GM18519 (cell line): Measurements from ENCODE around the gene HNMT.
"Not testable (repeated sequence)": the region's sequence is repeated elsewhere in the genome, so short reads cannot be mapped to it uniquely, and the experiment has no call there.

Source experiments
- ATAC-seq: cut with Tn5 transposase; IDR thresholded peaks from one replicate; pipeline ENCODE4 v1.9.1; 2021; ENCODE audit warnings: mild to moderate bottlenecking, moderate library complexity; ENCODE audit not compliant: unreplicated experiment, low FRiP score

The HNMT gene

GRCh38 chr2:137964066-137964858 is at the start of gene HNMT:
Gene HNMT (plus strand): TSS chr2:137964473. CDS start chr2:137964492, 19 bp downstream.
- no peak for ATAC-seq

DNA sequence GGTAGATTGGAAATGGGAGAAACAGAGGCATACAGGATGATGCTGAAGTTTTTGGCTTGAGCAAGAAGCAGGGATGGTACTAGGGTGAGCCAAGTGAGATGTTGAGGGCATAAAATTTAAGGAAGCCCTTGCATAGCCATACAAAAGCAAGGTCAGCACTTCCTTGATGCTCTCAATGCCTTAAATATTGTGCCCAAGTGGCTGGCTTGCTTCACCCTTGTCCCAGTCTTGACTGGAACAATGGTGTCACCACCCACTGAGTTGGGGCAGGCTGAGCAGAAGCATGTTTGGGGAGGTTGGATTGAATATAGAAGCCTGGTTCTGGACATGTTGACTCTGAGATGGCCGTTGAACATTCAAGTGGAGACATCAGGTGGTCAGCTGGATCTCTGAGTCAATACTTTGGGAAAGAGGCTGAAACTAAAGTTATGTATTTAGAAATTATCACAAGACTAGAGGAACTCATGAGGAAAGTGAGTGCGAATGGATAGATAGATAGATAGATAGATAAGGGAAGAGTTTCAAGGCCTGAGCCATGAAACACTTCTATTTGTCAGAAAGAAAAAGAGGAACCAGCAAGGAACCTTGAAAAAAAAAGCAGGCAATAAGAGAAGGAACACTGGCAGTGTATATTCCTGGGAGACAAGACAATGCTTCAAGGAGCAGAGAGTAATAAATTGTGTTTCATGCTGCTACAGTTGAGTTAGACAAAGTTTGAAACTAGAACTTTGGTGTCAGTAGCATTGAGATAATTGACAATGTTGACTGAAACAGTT is 43.0 kb upstream of the HNMT start:
- no peak for ATAC-seq

- ATAC-seq: not testable (repeated sequence)
Observed at GRCh38 chr2:137922171-137922570, 42.1 kb upstream of the HNMT start.

GRCh38 chr2:137924019-137924418 is 40.3 kb upstream of the HNMT start:
- no peak for ATAC-seq

GRCh38 chr2:137925599-137925998 is 38.7 kb upstream of the HNMT start:
- no peak for ATAC-seq

DNA sequence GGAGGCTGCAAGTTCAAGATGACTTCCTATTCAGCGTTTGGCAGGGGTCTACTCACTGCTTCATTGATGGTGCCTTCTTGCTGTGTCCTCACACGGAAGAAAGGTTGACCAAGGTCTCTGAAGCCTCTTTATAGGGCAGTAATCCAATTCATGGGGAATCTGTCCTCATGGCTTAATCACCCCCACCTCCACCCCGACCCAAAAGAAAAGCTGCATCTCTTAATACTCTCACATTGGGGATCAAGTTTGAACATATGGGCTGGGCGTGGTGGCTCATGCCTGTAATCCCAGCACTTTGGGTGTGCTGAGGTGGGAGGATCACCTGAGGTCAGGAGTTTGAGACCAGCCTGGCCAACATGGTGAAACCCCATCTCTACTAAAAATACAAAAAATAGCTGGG is 36.4 kb upstream of the HNMT start:
- no peak for ATAC-seq

- no peak for ATAC-seq
Observed at GRCh38 chr2:137928547-137929518, 35.4 kb upstream of the HNMT start.

DNA sequence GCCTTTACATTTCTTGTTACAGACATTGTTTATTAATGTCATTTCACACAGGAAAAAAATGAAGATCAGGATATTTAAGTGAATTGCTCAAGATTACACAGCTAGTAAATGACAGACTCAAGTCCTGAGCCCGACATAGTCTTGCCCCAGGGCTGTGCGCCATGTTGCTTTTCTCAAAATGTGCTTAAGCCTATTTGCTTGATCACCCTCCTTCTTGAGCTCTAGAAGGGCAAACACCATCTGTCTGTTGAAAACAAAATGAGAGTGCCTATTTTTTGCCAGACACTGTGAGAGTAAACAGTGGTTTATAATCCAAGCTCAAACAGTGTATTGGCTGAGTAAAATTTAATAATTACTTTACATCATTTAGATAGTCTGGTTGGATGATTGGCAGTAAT is 34.8 kb upstream of the HNMT start:
- no peak for ATAC-seq

GRCh38 chr2:137930146-137930545 is 34.1 kb upstream of the HNMT start:
- no peak for ATAC-seq

DNA sequence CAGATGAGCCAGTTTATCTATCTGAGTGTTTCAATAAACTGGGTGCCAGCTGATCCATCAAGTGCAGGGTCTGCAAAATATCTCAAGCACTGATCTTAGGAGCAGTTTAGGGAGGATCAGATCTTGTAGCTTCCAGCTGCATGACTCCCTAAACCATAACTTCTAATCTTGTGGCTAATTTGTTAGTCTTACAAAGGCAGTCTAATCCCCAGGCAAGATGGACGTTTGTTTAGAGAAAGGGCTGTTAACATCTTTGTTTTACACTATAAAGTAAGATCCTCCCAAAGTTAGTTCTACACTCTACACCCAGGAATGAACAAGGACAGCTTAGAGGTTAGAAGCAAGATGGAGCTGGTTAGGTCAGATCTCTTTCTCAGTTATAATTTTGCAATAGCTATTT is 28.7 kb upstream of the HNMT start:
- no peak for ATAC-seq

GRCh38 chr2:137937246-137937645 is 27.0 kb upstream of the HNMT start:
- ATAC-seq: no peak

DNA sequence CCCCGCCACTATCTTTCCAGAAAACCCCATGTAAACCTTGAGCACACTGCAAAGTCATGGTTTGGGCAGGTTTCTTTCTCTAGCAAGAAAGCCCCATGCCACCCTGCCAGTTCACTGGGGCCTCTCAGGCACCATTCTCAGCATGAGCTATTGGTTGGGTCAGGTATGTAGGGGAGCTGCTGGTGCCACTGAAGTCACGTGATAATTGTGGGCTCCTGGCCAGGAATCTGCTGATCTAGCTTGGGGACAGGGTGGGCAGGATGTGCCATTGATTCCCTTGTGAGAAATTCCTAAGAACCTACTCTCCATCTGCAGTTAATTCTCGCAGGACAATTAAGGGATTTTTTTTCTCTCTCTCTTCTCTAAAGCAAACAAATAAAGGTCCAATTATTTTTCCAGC is 26.5 kb upstream of the HNMT start:
- ATAC-seq: no peak

- no peak for ATAC-seq
Observed at GRCh38 chr2:137938204-137938603, 26.1 kb upstream of the HNMT start.

GRCh38 chr2:137939026-137939425 is 25.2 kb upstream of the HNMT start:
- ATAC-seq: no peak

- ATAC-seq: no peak
Observed at GRCh38 chr2:137940154-137940553, 24.1 kb upstream of the HNMT start.

- ATAC-seq: no peak
Observed at GRCh38 chr2:137942037-137942832, 22.0 kb upstream of the HNMT start.

DNA sequence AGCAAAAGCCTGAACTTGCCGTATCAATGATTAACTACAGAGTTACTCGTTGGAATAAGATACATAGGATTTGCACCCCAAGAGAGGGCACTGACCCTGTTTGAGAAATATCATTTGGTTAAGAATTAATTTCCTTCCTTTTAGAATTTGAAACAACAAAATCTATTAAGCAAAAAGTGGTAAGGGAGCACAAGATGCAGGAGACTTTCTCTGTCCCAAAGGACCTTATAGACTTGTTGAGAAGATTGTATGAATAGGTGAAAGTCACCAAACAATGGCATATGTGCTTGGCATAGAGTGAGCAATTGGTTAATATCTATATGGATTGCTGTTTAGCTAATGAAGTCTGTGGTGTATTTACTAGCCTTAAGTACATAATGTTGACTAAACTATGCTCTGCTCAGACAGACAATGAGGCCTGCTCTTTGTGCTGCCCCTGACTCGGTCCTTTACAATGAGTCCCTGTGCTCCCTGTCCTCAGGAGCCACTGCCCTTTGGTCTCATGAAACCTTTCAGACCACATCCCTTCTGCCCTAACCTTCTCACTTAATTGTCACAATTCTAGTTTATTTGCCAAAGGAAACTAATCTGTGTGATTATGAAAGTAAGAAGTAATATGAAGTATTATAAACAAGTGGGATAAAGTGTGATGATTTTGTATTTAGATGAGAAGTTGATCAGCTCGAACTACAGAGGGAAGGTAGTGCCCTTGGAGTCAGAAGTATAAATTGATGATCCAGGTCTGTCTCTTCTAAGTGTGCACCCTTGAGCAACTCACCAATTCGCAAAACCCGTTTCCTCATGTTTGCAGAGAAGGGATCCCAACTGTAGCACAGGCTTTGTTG is 21.2 kb upstream of the HNMT start:
- no peak for ATAC-seq

DNA sequence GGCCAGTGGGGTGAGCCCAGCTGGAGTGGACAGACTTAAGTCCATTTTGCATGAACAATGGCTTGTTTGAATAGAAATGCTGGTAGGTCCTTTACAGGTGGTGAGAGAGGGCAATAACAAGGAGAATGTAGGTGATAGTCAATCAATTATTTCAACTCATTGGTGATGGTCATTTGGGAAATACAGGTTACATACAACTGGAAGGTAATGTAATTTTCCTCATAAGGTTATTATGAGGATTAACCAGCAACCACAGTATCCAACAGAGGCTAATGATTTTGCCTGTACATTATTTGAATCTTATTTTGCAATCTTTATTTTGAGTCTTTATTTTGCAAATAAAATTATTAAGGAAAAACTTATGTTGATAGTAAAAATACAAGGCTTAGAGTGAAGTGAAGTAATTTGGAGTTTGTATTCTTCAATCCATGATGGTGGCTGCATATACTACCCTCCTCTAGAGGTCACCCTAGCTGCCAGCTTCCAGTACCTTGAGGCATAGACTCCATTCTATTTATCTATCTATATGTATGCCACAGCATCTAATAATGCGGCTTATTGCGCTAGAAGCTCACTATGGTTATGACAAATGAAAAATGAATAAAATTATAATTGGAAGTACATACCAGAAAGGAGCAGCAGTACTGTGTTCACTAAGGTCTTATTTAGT is 20.5 kb upstream of the HNMT start:
- no peak for ATAC-seq

- no peak for ATAC-seq
Observed at GRCh38 chr2:137944714-137945113, 19.6 kb upstream of the HNMT start.
